Measurements from ENCODE around the gene EXOSC9. TPM values are rescaled to one million over a fixed set of nuclear protein-coding genes. Genes with fewer than 3 reads are reported as not detected.
A peak's percentile ranks its signal among the peaks of the same experiment; 100 is the strongest.

Gene EXOSC9
- total RNA-seq, 2 donors from 2014 or later = 57.6 to 58.8 TPM

- Mint-ChIP-seq H3K36me3 (ENCODE audit: low read depth) (peaks cover 2% of the 10 kb centered on the region), H3K4me3 (no peak overlapping the region), H3K4me1 (peaks cover 22% of the 10 kb centered on the region), H3K27ac (peak overlapping the region; percentile 91), H3K27me3 (no peaks in the 10 kb centered on the region)
- ATAC-seq (no peak), DNase-seq (no peak)
- H3K9me3 ChIP-seq (ENCODE audit: control insufficient read depth, low read length, poor library complexity, severe bottlenecking) = no peaks in the 10 kb centered on the region
Observed at GRCh38 chr4:121819216-121819965, 18.3 kb downstream of the EXOSC9 start.

- peak overlapping the region; percentile 92 for H3K4me3 Mint-ChIP-seq
- H3K36me3 Mint-ChIP-seq (ENCODE audit: low read depth) = peaks cover 2% of the 10 kb centered on the region
- peaks cover 22% of the 10 kb centered on the region for H3K4me1 Mint-ChIP-seq
- no peaks in the 10 kb centered on the region for H3K27me3 Mint-ChIP-seq
- peak overlapping the region; percentile 90 for H3K27ac Mint-ChIP-seq
- DNase-seq (no peak), ATAC-seq (no peak)
- H3K9me3 ChIP-seq (ENCODE audit: control insufficient read depth, low read length, poor library complexity, severe bottlenecking) = no peaks in the 10 kb centered on the region
Observed at GRCh38 chr4:121822047-121822446, 20.9 kb downstream of the EXOSC9 start.

- peak; percentile 11 to 18 (median 16) for DNase-seq
- no peaks in the 10 kb centered on the region for H3K9me3 ChIP-seq (ENCODE audit: control insufficient read depth, low read length, poor library complexity, severe bottlenecking)
- Mint-ChIP-seq H3K4me3 (peak overlapping the region; percentile 92), H3K27ac (peak overlapping the region; percentile 90), H3K36me3 (ENCODE audit: low read depth) (peaks cover 2% of the 10 kb centered on the region), H3K27me3 (no peaks in the 10 kb centered on the region), H3K4me1 (peaks cover 22% of the 10 kb centered on the region)
- ATAC-seq = peak; percentile 26
Observed at GRCh38 chr4:121822796-121823504, 21.8 kb downstream of the EXOSC9 start.

GRCh38 chr4:121823505-121824170 is 22.5 kb downstream of the EXOSC9 start, which contains the start of gene CCNA2:
Gene CCNA2 (minus strand): TSS chr4:121823883. CDS start chr4:121823628, 255 bp downstream.
- H3K4me1 Mint-ChIP-seq = peaks cover 19% of the 10 kb centered on the region
- no peaks in the 10 kb centered on the region for H3K27me3 Mint-ChIP-seq
- ATAC-seq = peak; percentile 98
- peak within 1 kb of the TSS; percentile 92 for H3K4me3 Mint-ChIP-seq
- H3K27ac Mint-ChIP-seq = peak within 1 kb of the TSS; percentile 90
- no peaks in the 10 kb centered on the region for H3K9me3 ChIP-seq (ENCODE audit: control insufficient read depth, low read length, poor library complexity, severe bottlenecking)
- peaks cover 2% of the 10 kb centered on the region for H3K36me3 Mint-ChIP-seq (ENCODE audit: low read depth)
- peak; percentile 88 to 94 (median 92) for DNase-seq

GRCh38 chr4:121824171-121824527 is 23.0 kb downstream of the EXOSC9 start:
- no peaks in the 10 kb centered on the region for H3K9me3 ChIP-seq (ENCODE audit: control insufficient read depth, low read length, poor library complexity, severe bottlenecking)
- Mint-ChIP-seq H3K27me3 (no peaks in the 10 kb centered on the region), H3K27ac (peak overlapping the region; percentile 90), H3K4me3 (peak overlapping the region; percentile 92), H3K36me3 (ENCODE audit: low read depth) (no peaks in the 10 kb centered on the region), H3K4me1 (peaks cover 16% of the 10 kb centered on the region)
- ATAC-seq (no peak), DNase-seq (no peak)

GRCh38 chr4:121824950-121825349 is 23.8 kb downstream of the EXOSC9 start:
- peaks cover 15% of the 10 kb centered on the region for H3K4me1 Mint-ChIP-seq
- no peak overlapping the region for H3K27ac Mint-ChIP-seq
- no peaks in the 10 kb centered on the region for H3K36me3 Mint-ChIP-seq (ENCODE audit: low read depth)
- H3K9me3 ChIP-seq (ENCODE audit: control insufficient read depth, low read length, poor library complexity, severe bottlenecking) = no peaks in the 10 kb centered on the region
- ATAC-seq (no peak), DNase-seq (no peak)
- no peak overlapping the region for H3K4me3 Mint-ChIP-seq
- no peaks in the 10 kb centered on the region for H3K27me3 Mint-ChIP-seq

GRCh38 chr4:121827853-121828252 is 26.7 kb downstream of the EXOSC9 start:
- no peaks in the 10 kb centered on the region for H3K9me3 ChIP-seq (ENCODE audit: control insufficient read depth, low read length, poor library complexity, severe bottlenecking)
- Mint-ChIP-seq H3K36me3 (ENCODE audit: low read depth) (peaks cover 6% of the 10 kb centered on the region), H3K27me3 (no peaks in the 10 kb centered on the region), H3K4me1 (peaks cover 11% of the 10 kb centered on the region), H3K4me3 (no peak overlapping the region), H3K27ac (peak overlapping the region; percentile 29)
- DNase-seq (no peak), ATAC-seq (no peak)

GRCh38 chr4:121829511-121829910 is 28.4 kb downstream of the EXOSC9 start:
- no peaks in the 10 kb centered on the region for H3K9me3 ChIP-seq (ENCODE audit: control insufficient read depth, low read length, poor library complexity, severe bottlenecking)
- H3K36me3 Mint-ChIP-seq (ENCODE audit: low read depth) = peaks cover 6% of the 10 kb centered on the region
- ATAC-seq (no peak), DNase-seq (no peak)
- no peaks in the 10 kb centered on the region for H3K27me3 Mint-ChIP-seq
- peaks cover 2% of the 10 kb centered on the region for H3K4me1 Mint-ChIP-seq
- H3K4me3 Mint-ChIP-seq = no peak overlapping the region
- no peak overlapping the region for H3K27ac Mint-ChIP-seq

GRCh38 chr4:121838136-121838535 is 37.0 kb downstream of the EXOSC9 start:
- DNase-seq (no peak), ATAC-seq (no peak)
- no peaks in the 10 kb centered on the region for H3K9me3 ChIP-seq (ENCODE audit: control insufficient read depth, low read length, poor library complexity, severe bottlenecking)
- H3K4me3 Mint-ChIP-seq = no peak overlapping the region
- no peaks in the 10 kb centered on the region for H3K27me3 Mint-ChIP-seq
- peaks cover 12% of the 10 kb centered on the region for H3K36me3 Mint-ChIP-seq (ENCODE audit: low read depth)
- H3K4me1 Mint-ChIP-seq = no peaks in the 10 kb centered on the region
- H3K27ac Mint-ChIP-seq = no peak overlapping the region

- H3K4me3 Mint-ChIP-seq = no peak overlapping the region
- no peak for ATAC-seq
- H3K9me3 ChIP-seq (ENCODE audit: control insufficient read depth, low read length, poor library complexity, severe bottlenecking) = no peaks in the 10 kb centered on the region
- peaks cover 18% of the 10 kb centered on the region for H3K36me3 Mint-ChIP-seq (ENCODE audit: low read depth)
- DNase-seq = no peak
- H3K4me1 Mint-ChIP-seq = no peaks in the 10 kb centered on the region
- H3K27me3 Mint-ChIP-seq = no peaks in the 10 kb centered on the region
- no peak overlapping the region for H3K27ac Mint-ChIP-seq
Observed at GRCh38 chr4:121842862-121843261, 41.7 kb downstream of the EXOSC9 start.

GRCh38 chr4:121846662-121847061 is 45.5 kb downstream of the EXOSC9 start:
- H3K36me3 Mint-ChIP-seq (ENCODE audit: low read depth) = peaks cover 16% of the 10 kb centered on the region
- no peak overlapping the region for H3K4me3 Mint-ChIP-seq
- DNase-seq (no peak), ATAC-seq (no peak)
- H3K4me1 Mint-ChIP-seq = peaks cover 2% of the 10 kb centered on the region
- no peaks in the 10 kb centered on the region for H3K27me3 Mint-ChIP-seq
- H3K27ac Mint-ChIP-seq = no peak overlapping the region
- H3K9me3 ChIP-seq (ENCODE audit: control insufficient read depth, low read length, poor library complexity, severe bottlenecking) = no peaks in the 10 kb centered on the region

- H3K9me3 ChIP-seq (ENCODE audit: control insufficient read depth, low read length, poor library complexity, severe bottlenecking) = no peaks in the 10 kb centered on the region
- Mint-ChIP-seq H3K27ac (no peak overlapping the region), H3K4me1 (peaks cover 10% of the 10 kb centered on the region), H3K27me3 (no peaks in the 10 kb centered on the region), H3K4me3 (no peak overlapping the region), H3K36me3 (ENCODE audit: low read depth) (peaks cover 14% of the 10 kb centered on the region)
- DNase-seq (no peak), ATAC-seq (no peak)
Observed at GRCh38 chr4:121851354-121851753, 50.2 kb downstream of the EXOSC9 start.

- Mint-ChIP-seq H3K4me3 (no peak overlapping the region), H3K4me1 (peaks cover 8% of the 10 kb centered on the region), H3K27me3 (no peaks in the 10 kb centered on the region), H3K27ac (no peak overlapping the region), H3K36me3 (ENCODE audit: low read depth) (peaks cover 3% of the 10 kb centered on the region)
- ATAC-seq (no peak), DNase-seq (no peak)
- H3K9me3 ChIP-seq (ENCODE audit: control insufficient read depth, low read length, poor library complexity, severe bottlenecking) = no peaks in the 10 kb centered on the region
Observed at GRCh38 chr4:121860121-121860520, 59.0 kb downstream of the EXOSC9 start.
